HG02798 (cell line): Measurements from ENCODE around the gene EPHA3.

Source experiments
- ATAC-seq: cut with Tn5 transposase; IDR thresholded peaks from one replicate; pipeline ENCODE4 v1.9.1; 2021; ENCODE audit warnings: mild to moderate bottlenecking; ENCODE audit not compliant: unreplicated experiment, poor library complexity

Gene EPHA3

DNA sequence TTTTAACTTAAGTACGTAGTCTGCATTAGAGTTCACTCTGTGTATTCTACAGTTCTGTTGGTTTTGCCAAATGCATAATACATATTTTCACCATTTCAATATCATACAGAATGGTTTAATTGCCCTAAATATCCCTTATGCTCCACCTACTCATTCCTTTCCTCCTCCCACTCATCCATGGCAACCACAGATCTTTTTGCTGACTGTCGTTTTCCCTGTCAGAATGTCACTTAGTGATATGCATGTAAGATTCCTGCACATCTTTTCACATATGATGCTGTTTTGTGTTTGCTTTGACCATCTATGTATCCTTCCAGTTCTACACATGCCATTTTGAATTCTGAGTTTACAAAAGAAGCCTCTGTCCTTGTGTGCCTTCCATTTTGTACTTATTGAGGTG lies 36.7 kb downstream of the EPHA3 start:
- no peak for ATAC-seq

DNA sequence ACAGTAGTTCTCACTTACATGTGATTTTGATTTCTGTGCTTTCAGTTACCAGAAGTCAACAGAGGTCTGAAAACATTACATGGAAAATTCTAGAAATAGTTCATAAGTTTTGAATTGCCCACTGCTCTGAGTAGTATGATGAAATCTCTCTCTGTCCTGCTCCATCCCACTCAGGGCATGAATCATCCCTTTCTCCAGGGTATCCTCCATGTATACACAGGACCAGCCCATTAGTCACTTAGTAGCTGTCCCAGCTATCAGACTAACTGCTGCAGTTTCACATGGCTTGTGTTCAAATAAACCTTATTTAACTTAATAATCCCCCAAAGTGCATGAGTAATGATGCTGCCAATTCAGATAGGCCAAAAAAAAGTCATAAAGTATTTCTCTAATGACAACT lies 38.6 kb downstream of the EPHA3 start:
- ATAC-seq = no peak

DNA sequence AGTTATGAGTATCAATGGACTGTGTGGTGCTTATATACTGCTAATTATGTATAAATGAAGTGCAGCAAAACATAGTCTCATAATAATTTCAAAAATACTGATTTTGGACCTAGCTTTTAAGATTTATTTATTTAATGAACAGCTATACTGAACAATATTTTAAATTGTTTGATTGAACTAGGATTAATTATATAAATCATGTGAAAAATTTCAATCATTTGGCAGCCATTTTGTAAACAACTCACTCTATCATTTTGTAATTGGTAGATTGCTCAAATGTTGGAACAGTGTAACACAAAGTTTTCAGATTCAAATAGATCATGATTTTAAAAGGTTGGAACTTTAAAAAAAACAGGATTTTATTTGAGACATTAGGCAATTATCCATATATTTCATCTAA lies 47.0 kb downstream of the EPHA3 start:
- no peak for ATAC-seq

DNA sequence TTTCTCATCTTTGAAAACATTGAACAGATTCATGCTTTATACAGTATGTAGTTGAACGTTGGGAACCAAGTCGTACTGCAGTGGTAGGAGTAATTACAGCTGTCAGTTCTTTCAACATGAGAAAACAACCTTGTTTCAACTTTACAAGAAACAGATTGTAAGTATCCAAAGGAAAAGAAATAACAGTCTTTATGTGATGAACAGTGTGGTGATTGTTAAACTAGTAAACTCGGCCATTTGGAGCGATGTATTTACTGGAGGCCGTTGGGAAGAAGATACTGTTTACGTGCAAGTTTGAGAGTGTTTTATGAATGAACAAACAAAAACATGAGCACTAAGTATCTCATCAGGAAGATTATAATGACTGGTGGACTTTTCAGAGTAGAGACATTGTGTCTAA lies 48.4 kb downstream of the EPHA3 start:
- no peak for ATAC-seq

DNA sequence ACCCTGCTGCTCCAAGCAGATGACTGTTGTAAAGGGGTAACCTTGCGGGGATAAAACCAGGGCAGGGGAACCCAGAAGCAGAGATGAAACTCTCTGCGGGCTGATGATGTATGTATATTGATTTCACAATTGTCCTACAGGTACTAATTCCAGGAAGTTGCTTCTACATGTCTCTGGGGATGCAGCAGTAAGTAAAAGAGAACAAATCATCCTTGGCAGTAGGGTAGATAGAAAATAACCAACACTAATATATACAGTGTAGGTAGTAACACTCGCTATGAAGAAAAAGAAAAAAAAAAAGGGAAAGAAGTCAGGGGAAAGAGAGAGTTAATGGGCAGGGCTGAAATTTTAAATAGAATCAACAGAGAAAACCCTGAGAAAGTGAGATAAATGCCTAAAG lies 50.2 kb downstream of the EPHA3 start:
- no peak for ATAC-seq

DNA sequence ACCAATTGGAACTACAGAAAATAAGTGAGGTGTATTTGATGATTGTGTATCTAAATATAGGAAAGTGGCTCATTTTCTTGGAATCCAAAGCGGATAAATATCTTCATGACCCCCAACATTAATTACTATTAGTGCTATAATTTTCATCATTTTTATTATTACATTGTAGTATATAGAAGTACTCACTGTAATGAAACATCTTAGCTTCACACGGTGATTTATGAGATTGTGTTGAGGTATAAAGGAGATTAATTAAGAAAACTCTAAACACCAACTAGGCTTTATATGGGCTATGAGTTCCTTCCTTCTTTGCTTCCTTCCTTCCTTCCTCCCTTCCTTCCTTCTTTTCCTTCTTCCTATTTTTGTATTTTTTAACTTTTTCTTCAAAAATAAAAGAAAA lies 52.2 kb downstream of the EPHA3 start:
- no peak for ATAC-seq

DNA sequence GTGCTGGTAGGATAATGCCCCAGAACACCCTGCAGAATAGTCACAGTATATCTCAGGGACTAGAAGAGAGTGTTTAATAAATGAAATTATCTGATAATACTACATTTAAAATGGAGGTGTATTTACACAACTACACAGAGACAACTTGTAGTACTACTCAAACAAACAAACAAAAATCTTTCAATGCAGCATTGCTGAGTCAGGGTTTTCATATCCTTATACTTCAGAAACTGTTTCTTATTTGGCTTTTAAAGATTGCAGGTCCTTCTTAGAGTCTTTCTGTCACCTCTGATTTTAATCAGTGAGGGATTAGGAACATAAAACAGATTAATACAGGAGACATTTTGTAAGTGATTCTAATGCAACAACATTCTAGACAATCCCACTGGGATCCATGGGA lies 57.4 kb downstream of the EPHA3 start:
- ATAC-seq = no peak

DNA sequence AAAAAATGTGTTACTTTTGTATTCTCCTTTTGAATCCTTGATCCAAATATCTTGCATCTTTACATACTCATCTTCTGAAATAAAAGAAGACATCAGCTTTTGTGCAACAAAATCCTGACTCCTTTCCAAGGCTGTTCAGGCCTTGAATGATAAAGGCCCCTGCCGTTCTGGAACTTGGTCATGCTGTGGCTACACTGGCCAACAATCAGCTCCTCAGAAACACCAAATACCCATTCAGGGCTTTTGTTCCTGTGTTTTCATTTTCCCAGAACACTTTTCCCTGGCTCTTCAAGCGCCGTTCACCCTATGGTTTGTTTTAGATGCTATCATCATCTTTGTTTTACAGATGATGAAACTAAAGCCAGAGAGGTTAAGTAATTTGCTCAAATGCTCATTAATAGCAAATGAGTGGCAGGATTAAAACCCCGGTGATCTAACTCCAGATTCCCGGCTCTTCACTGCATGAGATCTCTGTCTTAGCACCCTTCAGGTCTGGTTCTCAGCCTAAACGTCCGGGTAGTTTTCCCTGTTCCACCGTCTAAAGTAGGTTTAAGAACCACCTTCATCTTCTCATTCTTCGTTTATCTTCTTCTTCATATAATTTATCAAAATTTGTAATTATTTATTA lies 58.3 kb downstream of the EPHA3 start:
- no peak for ATAC-seq

DNA sequence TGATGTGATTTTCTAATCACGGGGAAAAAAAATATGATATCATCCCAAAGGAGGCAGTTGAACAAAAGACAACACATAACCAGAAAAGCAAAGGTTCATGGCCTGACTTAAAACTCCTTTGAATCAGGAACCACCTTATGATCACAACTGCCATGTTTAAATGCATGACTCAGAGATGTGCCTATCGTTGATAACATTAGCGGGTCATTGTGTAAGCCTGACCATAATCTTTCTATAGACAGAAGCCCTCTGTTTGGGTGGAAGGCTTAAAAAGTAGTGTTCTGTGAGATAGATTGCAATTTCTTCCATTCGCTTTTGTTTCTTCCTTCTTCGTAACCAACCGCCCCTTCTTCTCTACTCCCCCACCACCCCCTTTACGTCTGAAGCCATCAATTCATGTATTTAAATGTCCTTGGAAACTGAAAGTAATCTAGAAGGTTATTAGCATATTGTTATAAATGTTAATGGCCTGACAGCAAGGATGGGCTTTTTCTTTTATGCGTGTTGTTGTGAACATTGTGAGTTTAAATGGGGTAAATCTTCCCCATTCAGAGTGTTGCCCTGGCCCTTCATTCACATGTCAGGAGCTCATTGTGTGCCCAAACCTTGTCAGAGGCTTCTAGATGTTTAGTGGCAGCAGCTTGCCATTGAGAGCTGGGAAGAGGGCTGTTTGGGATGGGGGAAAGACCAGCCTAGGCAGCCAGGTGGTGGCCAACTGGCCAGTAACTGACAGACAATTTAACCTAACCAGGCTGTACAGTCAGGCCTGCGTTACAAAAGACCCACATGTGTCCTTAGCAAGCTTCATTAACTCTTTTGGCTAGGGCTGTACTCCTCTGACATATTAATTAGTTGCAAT lies 64.5 kb downstream of the EPHA3 start:
- ATAC-seq = no peak

DNA sequence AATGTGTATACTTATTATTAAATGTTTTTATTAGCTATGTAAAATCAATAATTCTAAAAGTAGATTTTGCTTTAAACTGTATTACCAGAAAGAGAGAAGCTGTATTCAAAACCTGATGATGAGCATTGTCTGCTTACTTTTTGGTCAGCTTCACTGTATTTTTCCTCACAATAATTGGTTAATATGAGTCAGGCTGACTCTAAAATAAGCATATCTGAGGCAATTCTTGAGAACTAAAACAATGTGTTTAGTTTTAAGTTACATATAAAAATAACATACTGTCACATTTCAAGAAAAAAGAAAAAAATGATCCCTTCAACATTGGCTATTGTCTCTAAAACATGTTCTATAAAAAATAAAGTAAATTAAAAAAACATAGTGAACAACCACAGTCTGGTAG lies 66.1 kb downstream of the EPHA3 start:
- no peak for ATAC-seq

DNA sequence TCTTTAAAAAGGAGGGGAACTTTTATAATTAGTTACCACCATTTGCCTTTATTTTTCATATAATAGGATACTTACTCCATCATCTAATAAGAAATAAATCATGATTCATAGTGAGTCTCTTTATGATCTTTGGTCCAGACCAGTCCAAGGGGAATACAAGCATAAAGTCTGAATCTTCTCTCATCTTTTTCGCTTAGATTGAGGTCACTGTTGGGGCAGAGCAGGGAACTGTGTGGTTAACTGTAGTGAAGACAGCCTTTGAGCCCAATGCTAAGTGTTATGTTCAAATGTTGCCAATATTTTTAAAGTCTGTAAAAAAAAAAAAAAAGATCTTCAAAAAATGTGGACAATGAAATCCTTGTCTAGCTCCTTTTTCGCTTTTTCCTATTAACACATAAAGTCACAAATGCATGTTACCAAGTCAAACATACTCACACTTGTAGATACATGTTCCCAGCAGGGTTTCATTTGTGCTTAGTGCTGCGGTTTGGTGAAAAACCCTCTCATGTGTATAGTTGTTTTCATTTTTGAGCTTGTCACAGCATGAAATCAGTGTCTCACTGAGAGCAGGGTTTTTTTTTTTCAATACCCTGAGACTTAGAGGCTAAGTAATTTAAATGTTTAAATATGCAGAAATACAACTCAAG lies 72.1 kb downstream of the EPHA3 start:
- ATAC-seq = peak; percentile 90

DNA sequence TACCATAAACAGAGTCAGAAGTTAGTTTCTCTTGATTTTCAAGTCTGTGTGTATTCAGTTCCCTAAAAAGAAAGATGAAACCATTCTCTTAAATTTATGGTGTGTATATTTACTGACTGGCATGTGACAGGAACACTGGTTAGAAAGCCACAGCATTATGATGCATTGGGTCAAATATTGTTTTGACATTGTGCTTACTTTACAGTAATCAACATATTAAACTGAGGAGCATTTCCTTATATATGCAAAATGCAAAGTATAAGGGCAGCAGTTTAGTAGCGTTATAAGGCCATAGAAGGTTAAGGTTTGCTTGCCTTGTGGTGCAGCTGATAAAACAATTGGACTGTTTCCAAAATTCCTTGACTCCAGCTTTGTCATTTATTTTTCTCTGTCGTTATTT lies 72.9 kb downstream of the EPHA3 start:
- no peak for ATAC-seq

DNA sequence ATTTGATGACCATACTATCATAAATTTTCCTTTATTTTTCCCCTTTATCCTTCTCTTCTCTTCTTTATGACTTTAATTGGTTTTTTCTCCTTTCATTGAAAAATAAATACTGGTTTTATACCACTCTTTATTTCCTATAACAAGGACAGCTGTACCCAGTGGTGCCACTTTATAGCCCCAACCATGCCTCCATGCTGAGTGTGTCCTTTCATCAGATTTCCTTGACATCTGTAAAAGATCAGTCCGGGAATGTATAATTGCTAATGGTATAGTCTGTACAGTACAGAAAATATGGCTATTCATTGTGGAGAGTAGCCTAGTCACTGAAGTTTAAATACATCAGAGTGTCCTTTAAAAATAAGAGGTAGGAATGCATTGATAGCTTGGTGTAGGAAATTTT lies 74.6 kb downstream of the EPHA3 start:
- no peak for ATAC-seq

DNA sequence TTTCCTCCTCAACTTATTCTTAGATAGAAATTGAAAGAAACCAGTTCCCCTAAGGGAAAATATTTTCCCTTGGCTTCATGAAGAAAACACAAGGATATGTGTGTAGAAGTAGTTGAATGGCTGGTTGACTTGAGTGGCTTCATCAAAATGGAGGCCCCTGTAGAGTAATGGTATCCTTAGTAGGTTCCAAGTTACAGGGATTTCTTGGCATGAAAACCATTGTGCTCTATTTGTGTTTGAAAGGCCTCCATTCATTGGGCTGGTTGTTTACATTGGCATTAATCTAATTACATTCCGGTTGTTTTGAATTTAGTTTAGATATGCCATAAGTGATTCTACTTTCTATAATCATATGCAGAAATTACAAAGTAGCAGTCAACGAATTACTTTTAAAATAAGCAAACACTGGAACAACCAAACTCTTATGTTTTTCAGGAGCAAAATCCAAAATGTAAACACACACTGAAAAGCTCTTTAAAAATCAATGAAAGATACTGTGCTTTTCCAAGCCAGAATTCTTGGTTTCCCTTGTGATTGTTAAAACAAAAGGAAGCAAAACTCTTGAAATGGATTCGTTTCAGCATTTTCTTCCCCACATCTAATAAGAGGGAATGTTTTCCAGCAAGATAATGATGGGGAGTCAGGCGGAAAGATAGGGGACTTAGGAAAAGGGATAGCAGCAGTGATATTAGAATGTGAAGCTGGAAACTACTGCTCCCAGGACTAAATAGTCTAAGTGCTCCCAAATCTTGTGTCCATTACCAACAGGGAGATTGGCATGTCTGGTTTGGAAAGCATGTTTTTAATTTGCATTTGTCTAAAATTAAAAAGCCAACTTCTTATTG lies 77.0 kb downstream of the EPHA3 start:
- ATAC-seq = no peak

DNA sequence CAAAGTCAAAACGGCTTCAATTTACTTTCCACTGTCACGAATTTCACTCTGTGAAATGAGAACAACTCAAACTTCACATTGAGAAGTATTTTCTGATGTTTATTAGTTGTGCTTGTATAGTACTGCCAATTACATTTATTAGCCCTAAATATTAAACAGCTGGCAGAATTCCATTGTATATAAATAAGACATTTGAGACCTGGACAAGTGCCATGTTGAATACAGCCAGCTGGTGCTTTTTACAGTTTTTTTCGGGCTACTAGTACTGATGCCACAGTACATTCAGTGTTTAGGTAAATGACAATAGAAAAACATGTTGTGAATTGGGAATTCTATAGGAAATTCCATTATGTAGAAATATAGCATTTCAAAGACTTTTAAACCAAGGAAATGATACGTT lies 79.0 kb downstream of the EPHA3 start:
- ATAC-seq = no peak

DNA sequence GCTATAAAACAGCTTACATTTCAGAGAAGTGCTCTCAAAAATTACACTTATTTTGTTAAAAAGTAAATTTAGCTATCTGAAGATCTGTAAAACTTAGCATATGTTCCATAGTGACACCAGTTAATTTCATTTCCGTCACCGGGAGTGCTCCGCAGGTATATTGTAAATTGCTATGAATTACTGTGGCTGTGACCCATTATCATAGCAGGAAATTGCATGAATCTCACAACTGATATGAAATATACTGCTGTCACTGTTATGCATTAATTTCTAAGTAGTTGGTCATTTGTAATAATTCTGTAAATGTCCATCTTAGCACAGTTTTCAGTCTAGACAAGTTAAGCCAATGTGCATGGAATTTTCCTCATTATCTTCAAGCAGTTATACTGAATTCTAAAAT lies 91.2 kb downstream of the EPHA3 start:
- ATAC-seq = no peak

DNA sequence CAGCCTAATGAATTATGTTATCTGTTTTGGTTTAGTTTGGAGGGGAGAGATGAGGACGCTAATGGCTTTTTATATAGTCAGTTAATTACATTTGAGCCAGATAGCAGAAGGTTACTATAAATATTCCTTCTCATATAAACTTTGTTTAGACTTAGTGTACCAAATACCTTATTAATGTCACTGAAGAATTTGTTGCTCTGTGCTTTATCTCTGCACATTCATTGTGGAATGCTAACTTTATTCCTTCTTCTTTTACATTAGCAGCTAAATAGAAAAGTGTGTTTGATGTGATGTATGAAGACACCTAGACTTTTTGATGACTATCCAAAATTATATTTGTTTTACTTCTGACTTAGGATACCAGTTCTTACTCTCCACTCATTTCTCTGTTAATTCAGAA lies 105.2 kb downstream of the EPHA3 start:
- no peak for ATAC-seq

DNA sequence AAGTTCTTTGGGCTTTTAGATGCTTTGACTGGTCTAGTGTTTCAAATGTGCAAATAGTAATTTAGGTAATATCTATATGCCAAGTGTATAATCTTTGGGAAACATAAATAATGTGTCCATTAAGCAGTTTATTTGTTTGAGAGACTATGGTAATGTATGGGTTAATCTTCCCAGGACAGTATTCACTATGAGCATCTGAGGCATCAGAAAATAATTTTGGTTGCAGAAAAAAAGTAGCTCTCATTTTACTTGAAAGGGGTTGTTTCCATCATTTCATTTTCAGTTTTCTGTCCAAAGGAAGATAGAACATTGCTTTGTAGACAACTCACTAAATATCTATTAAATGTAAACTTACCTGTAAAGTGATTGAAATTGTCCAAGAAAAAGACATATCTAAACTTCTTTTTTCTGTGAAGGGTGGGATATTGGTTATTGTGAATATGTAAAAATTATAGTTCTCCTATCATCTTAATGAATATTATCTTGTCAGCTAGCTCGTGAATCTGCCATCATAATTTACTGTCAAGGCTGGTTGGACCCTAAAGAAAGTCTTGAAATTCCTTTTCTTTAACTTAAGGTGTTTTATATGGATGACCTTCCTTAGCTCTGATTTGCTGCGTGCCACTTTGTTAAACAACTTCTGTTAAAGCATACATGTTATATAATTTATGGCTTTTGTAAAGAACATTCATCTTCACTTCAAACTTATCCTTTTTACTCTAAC lies 108.8 kb downstream of the EPHA3 start:
- no peak for ATAC-seq

DNA sequence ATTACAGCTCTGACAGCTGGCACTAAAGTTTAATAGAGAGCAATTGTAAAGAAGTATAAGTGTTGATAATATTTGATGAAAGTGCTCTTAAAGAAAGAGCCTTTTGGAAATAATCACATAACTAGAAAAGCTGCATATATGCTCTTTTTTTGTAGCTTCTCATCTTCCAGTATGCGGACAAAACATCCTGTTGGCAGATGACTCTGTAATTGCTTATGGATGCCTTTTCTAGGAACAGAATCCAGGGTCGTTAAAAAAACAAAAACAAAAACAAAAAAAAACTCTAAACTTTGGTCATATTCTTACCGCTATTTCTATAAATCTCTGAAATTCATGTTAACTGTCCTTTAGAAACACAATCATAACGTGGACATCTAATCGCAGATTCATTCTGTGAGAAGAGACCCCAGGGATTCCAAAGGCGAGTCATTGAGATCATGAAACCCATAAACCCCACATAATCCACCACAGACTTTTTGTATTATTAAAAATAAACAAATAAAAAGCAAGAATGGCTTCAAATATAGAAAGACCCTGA lies 109.8 kb downstream of the EPHA3 start:
- ATAC-seq = no peak

DNA sequence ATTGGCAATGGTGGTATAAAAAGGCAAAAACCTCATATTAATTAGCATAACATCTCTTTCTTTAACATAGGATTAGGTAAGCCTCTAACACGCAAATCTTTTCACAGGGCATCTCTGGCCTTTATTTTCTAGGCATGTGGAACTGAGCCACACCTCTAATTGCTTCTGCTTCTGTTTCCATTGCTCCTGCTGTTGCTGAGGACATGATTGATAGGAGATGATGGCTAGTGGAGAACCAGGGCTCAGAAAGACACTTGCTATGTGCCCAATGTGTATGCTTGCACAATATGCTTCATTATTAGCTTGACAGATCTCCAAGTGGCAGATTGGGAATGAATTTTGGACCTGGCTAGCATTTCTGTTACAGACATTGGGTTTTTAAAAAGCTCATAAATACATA lies 114.5 kb downstream of the EPHA3 start:
- ATAC-seq = no peak
